ENCODE data around the gene SLC15A2. TPM values are rescaled to one million over a fixed set of nuclear protein-coding genes. Genes with fewer than 3 reads are reported as not detected.

SLC15A2 gene
- total and polyA plus RNA-seq, 10 of the 15 experiments (the other 5 are each of a cell fraction or from before 2014, with no cell fraction given): 0.64 to 7.2 (median 2.4) TPM

DNA sequence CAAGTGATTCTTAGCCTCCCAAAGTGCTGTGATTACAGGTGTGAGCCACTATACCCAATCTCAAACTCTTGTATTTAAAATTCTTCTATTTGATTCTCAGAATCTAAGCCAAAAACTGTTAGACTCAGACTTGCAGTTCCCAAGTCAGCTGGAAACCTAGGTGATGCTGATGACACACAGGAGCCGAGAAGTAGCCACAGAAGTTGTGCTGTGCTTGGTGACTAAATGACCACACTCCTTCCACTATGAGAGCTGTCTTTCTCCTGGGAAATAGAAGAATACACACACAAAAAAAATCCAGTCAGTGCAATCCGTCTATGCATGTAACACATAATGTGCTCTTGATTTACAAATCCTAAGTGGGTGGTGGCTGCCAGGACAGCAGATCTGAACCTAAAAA is 93.9 kb downstream of the SLC15A2 start (continued):
- TF ChIP-seq, protein P1, sequence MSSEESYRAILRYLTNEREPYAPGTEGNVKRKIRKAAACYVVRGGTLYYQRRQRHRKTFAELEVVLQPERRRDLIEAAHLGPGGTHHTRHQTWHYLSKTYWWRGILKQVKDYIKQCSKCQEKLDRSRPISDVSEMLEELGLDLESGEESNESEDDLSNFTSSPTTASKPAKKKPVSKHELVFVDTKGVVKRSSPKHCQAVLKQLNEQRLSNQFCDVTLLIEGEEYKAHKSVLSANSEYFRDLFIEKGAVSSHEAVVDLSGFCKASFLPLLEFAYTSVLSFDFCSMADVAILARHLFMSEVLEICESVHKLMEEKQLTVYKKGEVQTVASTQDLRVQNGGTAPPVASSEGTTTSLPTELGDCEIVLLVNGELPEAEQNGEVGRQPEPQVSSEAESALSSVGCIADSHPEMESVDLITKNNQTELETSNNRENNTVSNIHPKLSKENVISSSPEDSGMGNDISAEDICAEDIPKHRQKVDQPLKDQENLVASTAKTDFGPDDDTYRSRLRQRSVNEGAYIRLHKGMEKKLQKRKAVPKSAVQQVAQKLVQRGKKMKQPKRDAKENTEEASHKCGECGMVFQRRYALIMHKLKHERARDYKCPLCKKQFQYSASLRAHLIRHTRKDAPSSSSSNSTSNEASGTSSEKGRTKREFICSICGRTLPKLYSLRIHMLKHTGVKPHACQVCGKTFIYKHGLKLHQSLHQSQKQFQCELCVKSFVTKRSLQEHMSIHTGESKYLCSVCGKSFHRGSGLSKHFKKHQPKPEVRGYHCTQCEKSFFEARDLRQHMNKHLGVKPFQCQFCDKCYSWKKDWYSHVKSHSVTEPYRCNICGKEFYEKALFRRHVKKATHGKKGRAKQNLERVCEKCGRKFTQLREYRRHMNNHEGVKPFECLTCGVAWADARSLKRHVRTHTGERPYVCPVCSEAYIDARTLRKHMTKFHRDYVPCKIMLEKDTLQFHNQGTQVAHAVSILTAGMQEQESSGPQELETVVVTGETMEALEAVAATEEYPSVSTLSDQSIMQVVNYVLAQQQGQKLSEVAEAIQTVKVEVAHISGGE (CRISPR knock-in tag; IDR thresholded peaks at IDR 0.05): no peak
- TF ChIP-seq RAD51 (IDR thresholded peaks at IDR 0.05) (no peak), ZZZ3 (IDR thresholded peaks at IDR 0.05; ENCODE audit: control insufficient read depth, insufficient read length, low read depth) (no peak)
- TF ChIP-seq, protein P2, sequence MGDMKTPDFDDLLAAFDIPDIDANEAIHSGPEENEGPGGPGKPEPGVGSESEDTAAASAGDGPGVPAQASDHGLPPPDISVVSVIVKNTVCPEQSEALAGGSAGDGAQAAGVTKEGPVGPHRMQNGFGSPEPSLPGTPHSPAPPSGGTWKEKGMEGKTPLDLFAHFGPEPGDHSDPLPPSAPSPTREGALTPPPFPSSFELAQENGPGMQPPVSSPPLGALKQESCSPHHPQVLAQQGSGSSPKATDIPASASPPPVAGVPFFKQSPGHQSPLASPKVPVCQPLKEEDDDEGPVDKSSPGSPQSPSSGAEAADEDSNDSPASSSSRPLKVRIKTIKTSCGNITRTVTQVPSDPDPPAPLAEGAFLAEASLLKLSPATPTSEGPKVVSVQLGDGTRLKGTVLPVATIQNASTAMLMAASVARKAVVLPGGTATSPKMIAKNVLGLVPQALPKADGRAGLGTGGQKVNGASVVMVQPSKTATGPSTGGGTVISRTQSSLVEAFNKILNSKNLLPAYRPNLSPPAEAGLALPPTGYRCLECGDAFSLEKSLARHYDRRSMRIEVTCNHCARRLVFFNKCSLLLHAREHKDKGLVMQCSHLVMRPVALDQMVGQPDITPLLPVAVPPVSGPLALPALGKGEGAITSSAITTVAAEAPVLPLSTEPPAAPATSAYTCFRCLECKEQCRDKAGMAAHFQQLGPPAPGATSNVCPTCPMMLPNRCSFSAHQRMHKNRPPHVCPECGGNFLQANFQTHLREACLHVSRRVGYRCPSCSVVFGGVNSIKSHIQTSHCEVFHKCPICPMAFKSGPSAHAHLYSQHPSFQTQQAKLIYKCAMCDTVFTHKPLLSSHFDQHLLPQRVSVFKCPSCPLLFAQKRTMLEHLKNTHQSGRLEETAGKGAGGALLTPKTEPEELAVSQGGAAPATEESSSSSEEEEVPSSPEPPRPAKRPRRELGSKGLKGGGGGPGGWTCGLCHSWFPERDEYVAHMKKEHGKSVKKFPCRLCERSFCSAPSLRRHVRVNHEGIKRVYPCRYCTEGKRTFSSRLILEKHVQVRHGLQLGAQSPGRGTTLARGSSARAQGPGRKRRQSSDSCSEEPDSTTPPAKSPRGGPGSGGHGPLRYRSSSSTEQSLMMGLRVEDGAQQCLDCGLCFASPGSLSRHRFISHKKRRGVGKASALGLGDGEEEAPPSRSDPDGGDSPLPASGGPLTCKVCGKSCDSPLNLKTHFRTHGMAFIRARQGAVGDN (IDR thresholded peaks at IDR 0.05): no peak
- TF ChIP-seq, protein P3, sequence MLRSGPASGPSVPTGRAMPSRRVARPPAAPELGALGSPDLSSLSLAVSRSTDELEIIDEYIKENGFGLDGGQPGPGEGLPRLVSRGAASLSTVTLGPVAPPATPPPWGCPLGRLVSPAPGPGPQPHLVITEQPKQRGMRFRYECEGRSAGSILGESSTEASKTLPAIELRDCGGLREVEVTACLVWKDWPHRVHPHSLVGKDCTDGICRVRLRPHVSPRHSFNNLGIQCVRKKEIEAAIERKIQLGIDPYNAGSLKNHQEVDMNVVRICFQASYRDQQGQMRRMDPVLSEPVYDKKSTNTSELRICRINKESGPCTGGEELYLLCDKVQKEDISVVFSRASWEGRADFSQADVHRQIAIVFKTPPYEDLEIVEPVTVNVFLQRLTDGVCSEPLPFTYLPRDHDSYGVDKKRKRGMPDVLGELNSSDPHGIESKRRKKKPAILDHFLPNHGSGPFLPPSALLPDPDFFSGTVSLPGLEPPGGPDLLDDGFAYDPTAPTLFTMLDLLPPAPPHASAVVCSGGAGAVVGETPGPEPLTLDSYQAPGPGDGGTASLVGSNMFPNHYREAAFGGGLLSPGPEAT (IDR thresholded peaks at IDR 0.05; ENCODE audit: low read depth): no peak
